Measurements from ENCODE around the gene PSMB7.
A peak's percentile ranks its signal among the peaks of the same experiment; 100 is the strongest.

PSMB7 gene

DNA sequence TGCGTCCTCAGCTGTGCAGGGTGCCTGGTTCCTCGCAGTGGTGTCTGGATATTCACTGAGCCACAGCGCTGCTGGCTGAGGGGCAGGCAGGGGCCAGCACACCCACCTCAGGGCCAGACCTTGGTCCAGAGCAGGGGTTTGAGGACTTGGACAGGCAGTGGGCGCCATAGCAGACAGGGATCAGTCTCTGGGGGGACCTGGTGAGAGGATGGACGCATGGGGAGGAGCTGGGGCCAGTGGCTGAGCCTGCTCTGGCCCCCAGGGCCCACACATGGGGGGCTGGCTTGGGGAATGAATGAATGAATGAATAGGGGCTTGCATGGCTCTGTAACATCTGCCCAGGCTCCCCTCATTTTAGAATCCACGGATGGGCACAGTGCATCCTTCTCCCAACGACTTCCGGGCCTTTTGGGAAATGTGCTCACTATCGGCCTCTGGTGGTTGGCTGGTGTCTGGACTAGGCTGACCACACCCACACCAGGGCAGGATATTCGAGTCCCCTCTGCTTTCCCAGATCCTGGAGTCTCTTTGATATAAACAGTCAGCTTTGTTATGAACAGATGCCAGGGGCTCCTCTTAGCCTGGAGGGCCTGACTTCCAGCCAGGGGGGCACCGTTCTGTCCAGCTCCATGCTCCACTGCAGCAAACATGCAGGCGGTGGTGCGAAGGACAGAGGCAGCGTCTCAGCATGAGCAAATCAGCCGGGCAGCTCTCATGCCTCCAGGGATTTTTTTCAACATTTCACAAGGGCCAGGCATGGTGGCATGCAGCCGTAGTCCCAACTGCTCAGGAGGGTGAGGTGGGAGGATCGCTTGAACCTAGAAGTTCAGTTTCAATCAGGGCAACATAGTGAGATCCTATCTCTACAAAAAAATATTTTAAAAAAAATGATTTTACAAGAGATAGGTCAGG, 94.9 kb downstream of the PSMB7 start:
- TF ChIP-seq, protein P1, sequence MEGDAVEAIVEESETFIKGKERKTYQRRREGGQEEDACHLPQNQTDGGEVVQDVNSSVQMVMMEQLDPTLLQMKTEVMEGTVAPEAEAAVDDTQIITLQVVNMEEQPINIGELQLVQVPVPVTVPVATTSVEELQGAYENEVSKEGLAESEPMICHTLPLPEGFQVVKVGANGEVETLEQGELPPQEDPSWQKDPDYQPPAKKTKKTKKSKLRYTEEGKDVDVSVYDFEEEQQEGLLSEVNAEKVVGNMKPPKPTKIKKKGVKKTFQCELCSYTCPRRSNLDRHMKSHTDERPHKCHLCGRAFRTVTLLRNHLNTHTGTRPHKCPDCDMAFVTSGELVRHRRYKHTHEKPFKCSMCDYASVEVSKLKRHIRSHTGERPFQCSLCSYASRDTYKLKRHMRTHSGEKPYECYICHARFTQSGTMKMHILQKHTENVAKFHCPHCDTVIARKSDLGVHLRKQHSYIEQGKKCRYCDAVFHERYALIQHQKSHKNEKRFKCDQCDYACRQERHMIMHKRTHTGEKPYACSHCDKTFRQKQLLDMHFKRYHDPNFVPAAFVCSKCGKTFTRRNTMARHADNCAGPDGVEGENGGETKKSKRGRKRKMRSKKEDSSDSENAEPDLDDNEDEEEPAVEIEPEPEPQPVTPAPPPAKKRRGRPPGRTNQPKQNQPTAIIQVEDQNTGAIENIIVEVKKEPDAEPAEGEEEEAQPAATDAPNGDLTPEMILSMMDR (IDR thresholded peaks at IDR 0.05; ENCODE audit: insufficient read depth, missing control alignments), result peak; percentile 80
- DNase-seq (ENCODE audit: insufficient read length, low spot score) (peak; percentile 83), FAIRE-seq (no peak)

DNA sequence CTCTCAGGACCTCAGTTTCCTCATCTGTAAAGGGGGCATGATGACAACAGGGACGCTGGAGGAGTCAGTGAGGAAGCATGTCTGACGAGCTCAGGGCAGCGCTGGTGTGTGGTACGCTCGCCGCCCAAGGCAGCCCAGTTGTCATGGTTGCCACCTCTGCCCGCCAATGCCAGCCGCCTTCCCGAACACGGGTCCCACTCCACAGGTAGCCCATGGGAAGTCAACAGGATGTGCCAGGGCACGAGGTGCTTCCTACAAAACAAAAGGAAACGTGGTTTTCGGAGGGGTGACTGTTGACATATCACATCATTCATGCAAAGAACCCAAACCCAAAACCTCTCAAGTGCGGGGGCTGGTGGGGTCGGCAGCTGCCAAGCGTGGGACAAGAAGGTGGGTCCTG, 99.4 kb downstream of the PSMB7 start:
- no peak for FAIRE-seq
- DNase-seq (ENCODE audit: insufficient read length, low spot score), result no peak
- TF ChIP-seq, protein P1 (IDR thresholded peaks at IDR 0.05; ENCODE audit: insufficient read depth, missing control alignments), result no peak

DNA sequence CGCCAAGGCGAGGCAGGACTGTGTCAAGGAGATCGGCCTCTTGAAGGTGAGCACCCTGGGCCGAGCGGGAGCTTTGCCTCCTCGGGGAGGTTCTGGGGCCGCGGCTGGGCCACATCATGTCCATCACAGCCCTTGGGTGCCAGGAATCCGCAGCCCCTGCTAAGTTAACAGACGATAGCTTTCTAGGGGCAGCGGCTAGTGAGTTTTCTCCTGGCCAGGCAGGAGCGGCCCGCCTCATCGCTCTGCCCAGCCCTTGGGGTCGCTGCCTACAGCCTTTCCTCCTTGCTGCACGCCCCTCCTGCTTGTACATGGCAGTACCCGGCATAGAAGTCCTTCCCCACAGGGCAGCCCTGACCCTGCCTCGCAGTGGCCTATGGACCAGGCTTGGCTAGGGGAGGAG, 101.3 kb downstream of the PSMB7 start:
- no peak for DNase-seq (ENCODE audit: insufficient read length, low spot score)
- TF ChIP-seq, protein P1 (IDR thresholded peaks at IDR 0.05; ENCODE audit: insufficient read depth, missing control alignments), result no peak
- no peak for FAIRE-seq

DNA sequence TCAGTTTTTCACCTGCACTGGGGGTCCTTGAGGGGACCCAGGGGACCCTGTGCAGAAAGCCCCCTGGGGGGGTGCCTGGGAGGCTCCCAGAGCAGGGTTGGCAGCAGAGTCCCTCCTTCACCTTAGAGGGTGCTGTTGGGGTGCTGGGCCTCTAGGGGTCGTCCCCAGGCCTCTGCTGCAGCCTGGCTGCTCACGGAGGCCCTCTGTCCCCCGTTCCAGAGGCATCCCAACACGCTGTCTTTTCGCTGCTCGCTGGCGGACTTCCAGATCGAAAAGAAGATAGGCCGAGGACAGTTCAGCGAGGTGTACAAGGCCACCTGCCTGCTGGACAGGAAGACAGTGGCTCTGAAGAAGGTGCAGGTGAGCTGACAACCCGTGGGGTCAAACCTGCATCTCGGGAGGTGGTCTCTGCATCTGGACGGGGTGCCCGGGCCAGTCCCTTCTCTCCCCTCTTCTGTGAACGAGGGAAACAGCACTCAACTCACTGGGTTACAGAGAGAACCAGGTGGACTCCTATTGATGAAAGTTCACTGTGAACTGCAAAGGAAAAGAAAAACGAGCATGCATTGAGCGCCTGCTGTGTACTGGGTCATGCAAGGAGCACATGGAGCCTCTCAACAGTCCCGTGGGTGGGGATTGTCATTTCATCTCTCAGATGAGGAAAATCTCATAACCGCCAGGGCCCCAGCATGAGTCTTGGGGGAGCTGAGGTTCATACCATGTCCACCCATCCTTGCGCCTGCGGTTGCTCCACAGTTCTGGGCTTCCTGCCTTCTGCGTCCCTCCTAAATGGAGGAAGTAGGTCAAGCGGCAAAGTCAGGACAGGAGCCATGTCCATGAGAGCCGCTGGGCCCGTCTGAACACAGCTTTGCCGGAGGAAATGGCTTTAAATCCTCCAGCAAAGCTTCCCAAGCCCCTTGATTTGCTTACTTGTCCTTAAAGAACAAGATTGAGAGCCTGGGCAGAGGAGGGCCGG, 102.7 kb downstream of the PSMB7 start:
- FAIRE-seq (no peak), DNase-seq (ENCODE audit: insufficient read length, low spot score) (no peak)

DNA sequence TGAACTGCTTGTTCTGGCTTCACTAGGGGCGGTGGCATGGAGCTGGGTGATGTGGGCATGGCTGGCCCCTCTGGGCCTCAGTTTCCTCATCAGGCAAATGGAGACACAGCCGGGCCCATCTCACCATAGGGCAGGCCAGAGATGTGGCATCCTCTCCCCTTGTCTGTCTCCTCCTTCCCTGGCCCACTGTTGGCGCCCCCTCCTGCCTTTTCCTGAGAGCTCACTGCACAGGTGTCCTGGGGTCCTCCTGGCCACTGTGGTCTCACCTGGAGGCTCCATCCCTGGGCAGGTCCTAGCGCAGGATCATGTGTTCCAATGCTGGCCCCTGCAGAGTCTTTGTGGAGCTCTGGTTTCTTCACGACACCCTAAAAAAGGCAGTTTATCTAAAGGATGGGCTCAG, 104.0 kb downstream of the PSMB7 start:
- DNase-seq (ENCODE audit: insufficient read length, low spot score), result no peak
- no peak for FAIRE-seq
- TF ChIP-seq, protein P1 (IDR thresholded peaks at IDR 0.05; ENCODE audit: insufficient read depth, missing control alignments), result no peak

More for the DNA sequence above, 102.7 kb downstream of the PSMB7 start:
- TF ChIP-seq, protein P1 (IDR thresholded peaks at IDR 0.05; ENCODE audit: insufficient read depth, missing control alignments), result no peak

DNA sequence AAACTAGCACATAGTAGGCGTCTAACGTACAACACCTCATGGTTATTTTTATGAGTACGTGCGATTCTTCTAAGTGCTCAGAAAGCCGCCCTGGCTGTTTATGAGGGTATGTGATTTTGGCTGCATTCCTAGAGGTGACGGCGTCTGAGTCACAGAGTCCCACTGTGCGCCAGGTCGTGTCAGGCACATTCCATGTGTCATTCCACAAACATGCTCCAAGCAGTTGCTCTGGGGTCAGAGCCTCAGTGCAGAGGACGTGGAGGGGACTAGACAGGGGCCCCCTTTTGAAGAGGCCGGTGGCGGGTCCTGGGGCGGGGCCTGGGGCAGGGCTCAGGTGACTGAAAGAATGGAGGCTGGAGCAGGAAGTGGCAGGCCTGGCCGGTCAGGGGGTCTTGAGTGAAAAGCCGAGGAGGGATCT, 105.6 kb downstream of the PSMB7 start:
- DNase-seq (ENCODE audit: insufficient read length, low spot score) (no peak), FAIRE-seq (no peak)
- TF ChIP-seq, protein P1 (IDR thresholded peaks at IDR 0.05; ENCODE audit: insufficient read depth, missing control alignments), result no peak

Data from D721Med (cell line).